22Rv1 (cell line): ENCODE measurements around the gene TRIP6.

Source experiments
- H3K27ac ChIP-seq: fragments of 450-650 bp; 2 replicates; pipeline ENCODE4 v1.5.1; 2017
- ZFX ChIP-seq: fragments of 450-650 bp; IDR thresholded peaks from 2 replicates; pipeline ENCODE4 v1.6.1; 2017; ENCODE audit warnings: antibody characterized with exemption, borderline replicate concordance
- TF ChIP-seq, protein P1 (sequence below): fragments of 450-650 bp; IDR thresholded peaks from 2 replicates; pipeline ENCODE4 v1.5.1; 2017; ENCODE audit warnings: mild to moderate bottlenecking

Gene TRIP6

DNA sequence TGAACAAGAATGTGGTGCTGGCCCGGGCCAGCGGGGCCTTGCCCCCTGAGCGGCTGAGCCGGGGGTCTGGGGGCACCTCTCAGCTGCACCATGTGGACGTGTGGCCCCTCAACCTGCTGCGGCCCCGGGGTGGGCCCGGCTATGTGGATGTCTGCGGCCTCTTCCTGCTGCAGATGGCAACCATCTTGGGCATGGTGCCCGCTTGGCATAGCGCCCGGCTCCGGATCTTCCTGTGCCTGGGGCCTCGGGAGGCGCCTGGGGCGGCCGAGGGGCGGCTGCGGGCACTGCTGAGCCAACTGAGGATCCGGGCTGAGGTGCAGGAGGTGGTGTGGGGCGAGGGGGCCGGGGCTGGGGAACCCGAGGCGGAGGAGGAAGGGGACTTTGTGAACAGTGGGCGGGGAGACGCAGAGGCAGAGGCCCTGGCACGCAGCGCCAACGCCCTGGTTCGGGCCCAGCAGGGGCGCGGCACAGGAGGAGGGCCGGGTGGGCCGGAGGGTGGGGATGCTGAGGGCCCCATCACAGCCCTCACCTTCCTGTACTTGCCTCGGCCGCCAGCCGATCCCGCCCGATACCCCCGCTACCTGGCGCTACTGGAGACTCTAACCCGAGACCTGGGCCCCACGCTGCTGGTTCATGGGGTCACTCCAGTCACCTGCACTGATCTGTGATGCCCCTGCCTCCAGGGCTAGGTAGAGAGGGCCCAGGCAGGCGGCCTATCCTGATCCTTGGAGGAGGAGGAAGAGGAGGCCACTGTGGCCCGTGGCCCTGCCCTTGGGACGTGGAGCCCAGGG lies 1.1 kb upstream of the TRIP6 start:
- TF ChIP-seq ZFX, result no peak
- TF ChIP-seq, protein P1, sequence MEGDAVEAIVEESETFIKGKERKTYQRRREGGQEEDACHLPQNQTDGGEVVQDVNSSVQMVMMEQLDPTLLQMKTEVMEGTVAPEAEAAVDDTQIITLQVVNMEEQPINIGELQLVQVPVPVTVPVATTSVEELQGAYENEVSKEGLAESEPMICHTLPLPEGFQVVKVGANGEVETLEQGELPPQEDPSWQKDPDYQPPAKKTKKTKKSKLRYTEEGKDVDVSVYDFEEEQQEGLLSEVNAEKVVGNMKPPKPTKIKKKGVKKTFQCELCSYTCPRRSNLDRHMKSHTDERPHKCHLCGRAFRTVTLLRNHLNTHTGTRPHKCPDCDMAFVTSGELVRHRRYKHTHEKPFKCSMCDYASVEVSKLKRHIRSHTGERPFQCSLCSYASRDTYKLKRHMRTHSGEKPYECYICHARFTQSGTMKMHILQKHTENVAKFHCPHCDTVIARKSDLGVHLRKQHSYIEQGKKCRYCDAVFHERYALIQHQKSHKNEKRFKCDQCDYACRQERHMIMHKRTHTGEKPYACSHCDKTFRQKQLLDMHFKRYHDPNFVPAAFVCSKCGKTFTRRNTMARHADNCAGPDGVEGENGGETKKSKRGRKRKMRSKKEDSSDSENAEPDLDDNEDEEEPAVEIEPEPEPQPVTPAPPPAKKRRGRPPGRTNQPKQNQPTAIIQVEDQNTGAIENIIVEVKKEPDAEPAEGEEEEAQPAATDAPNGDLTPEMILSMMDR, result no peak
- peak overlapping the region; percentile 84 for H3K27ac ChIP-seq

DNA sequence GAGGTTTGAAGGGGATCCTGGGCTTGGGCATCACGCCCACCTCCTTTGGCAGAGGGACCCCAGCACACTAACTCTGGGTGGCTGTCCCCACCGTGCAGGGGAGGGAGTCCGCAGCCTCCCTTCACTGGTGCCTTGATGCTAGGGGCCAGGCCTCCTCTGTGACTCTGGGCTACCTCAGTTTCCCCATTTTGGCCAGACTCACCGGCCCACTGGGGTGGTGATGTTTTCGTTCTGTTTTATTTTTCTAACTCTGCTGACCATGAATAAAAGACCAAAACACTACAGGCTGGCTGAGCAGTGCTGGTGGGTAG lies 503 bp upstream of the TRIP6 start:
- H3K27ac ChIP-seq, result peak overlapping the region; percentile 84
- no peak for TF ChIP-seq ZFX
- TF ChIP-seq, protein P1, result no peak

DNA sequence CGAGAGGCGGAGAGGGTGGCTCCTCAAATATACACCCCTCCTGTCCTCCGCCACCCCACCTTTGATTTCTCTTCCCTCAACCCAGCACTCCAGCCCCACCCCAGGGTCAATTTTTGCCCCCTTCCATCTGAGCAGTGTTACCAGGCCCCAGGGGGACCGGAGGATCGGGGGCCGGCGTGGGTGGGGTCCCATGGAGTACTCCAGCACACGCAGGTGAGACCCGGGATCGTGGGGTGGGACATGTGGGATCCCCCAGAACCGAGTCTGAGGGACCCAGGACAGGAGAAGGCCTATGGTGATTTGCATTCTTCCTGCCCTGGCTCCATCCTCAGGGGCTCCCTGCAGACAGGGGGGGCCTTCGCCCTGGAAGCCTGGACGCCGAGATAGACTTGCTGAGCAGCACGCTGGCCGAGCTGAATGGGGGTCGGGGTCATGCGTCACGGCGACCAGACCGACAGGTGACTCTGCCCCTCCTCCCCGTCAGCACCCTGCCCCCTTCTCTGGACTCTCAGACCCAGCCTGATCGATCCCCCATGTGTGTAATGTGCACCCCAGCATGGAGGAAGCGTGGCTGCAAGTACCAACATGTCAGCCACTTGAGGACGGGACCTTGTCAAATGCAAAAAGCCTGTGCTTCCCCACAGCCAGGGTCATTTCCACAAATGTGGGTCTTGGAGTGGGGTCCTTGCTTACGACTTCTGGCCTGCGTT lies 744 bp downstream of the TRIP6 start:
- peak overlapping the region; percentile 84 for H3K27ac ChIP-seq
- TF ChIP-seq ZFX, result no peak
- TF ChIP-seq, protein P1, result no peak

DNA sequence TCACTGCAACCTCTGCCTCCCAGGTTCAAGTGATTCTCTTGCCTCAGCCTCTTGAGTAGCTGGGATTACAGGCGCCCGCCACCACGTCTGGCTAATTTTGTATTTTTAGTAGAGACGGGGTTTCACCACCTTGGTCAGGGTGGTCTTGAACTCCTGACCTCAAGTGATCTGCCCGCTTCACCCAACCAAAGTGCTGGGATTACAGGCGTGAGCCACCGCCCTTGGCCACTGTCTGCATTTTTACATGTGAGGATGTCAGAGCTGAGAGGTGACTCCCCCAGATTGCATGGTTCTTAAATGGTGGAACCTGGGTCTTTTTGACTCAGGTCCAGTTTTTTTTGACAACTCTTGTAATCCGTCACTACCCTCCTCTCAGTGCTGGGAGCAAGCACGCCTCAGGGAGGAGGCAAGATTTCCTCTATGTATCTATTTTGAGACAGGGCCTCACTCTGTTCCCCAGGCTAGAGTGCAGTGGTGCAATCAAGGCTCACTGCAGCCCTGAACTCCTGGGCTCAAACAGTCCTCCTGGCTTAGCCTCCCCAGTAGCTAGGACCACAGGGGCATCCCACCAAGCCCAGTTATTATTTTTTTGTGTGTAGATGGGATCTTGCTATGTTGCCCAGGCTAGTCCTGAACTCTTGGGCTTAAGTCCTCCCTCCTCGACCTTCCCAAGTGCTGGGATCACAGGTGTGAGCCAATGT lies 6.6 kb downstream of the TRIP6 start:
- peak overlapping the region; percentile 94 for H3K27ac ChIP-seq
- TF ChIP-seq ZFX, result no peak
- TF ChIP-seq, protein P1, result no peak

DNA sequence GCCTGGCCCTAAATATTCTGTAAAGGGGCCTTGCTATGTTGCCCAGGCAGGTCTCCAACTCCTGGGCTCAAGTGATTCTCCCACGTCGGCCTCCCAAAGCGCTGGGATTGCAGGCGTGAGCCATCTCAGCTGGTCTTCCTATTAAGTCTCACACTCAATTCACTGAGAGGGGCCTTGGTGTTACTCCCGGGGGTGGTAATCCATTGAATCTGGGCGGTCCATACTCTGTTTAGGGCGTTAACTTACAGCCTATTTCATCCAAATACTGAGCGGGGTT lies 7.1 kb downstream of the TRIP6 start:
- TF ChIP-seq, protein P1, result no peak
- TF ChIP-seq ZFX, result no peak

DNA sequence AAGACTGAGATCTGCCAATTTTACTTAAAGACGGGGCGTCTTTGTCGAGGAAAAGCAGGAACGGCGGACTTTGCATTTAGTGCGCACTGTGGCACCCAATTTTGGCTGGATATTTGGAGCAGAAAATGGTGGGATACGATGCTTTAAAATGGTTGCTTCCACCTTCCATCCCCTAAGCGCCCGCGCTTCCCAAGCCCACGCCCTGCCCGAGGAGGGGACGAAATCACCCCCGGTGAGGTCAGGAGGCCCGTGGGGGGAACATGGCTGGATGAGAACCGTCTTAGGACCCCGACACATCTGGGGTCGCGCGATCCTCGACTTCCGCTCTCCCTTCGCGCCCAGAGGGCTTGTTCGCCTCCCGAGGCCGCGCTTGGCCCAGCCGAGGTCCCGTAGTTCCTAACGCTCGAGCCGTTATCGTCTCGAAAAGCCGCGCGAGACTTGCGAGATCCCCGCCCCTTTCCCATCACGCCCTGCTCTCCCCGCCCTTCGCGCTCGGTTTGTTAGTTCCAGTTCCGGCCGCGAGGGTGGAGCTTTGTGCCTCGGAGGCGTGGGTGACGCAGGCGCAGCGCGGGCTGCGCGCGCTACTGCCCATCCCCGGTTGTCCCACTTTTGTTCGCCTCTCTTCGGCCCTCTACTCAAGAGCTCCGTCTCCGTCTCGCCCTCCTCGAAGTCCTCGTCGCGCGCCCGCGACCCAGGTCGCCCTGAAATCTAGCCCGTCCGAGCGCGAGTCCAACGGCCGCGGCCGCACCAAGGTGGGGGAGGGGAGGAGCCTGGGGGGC lies 7.6 kb downstream of the TRIP6 start, which contains the start of gene SRRT:
Gene SRRT, plus strand, starts transcription at position 527 of the 779 bp plus-strand sequence. CDS start 488 bp downstream, outside the sequence.
- peak within 1 kb of the TSS; percentile 94 for H3K27ac ChIP-seq
- no peak for TF ChIP-seq ZFX
- TF ChIP-seq, protein P1, result no peak; the same call in 1 of the 2 replicates

More for the DNA sequence above, 7.1 kb downstream of the TRIP6 start:
- H3K27ac ChIP-seq, result peak overlapping the region; percentile 94
